ENCODE data around the gene BMPR1A. TPM values are rescaled to one million over a fixed set of nuclear protein-coding genes. Genes with fewer than 3 reads are reported as not detected.
A peak's percentile ranks its signal among the peaks of the same experiment; 100 is the strongest.

The BMPR1A gene
- polyA plus RNA-seq, 3 donors, result 0.25 to 0.67 (median 0.61) TPM

GRCh38 chr10:86944471-86944870 lies 188.1 kb downstream of the BMPR1A start:
- Mint-ChIP-seq H3K27ac (no peak overlapping the region), H3K27me3 (ENCODE audit: low read depth in 3 of 3) (peaks cover 3 to 12% (median 4%) of the 10 kb centered on the region in 3 donors), H3K36me3 (no peaks in the 10 kb centered on the region), H3K4me3 (no peak overlapping the region), H3K4me1 (no peaks in the 10 kb centered on the region), H3K9me3 (peaks cover 0 to 4% (median 2%) of the 10 kb centered on the region in 7 donors)
- H3K4me2 ChIP-seq (replicated peaks; ENCODE audit: extremely low read depth, low read length, poor library complexity, severe bottlenecking), result no peak overlapping the region
- no peak overlapping the region for H3K4me3 ChIP-seq (replicated peaks in 1 of 3; ENCODE audit: low read depth in 2 of 3, low read length in 3 of 3)
- no peaks in the 10 kb centered on the region for H3K27me3 ChIP-seq (ENCODE audit: control insufficient read depth in 2 of 2, insufficient read depth in 2 of 2, low read length in 2 of 2)
- intact Hi-C loops (cut with micrococcal nuclease), result no loop called here
- H3K9me3 ChIP-seq (replicated peaks in 1 of 2; ENCODE audit: control insufficient read depth in 1 of 2, insufficient read depth in 1 of 2, low read length in 2 of 2), result no peaks in the 10 kb centered on the region
- H3K9ac ChIP-seq (ENCODE audit: insufficient read depth, low read length, poor library complexity, severe bottlenecking), result no peak overlapping the region
- TF ChIP-seq, protein P1, sequence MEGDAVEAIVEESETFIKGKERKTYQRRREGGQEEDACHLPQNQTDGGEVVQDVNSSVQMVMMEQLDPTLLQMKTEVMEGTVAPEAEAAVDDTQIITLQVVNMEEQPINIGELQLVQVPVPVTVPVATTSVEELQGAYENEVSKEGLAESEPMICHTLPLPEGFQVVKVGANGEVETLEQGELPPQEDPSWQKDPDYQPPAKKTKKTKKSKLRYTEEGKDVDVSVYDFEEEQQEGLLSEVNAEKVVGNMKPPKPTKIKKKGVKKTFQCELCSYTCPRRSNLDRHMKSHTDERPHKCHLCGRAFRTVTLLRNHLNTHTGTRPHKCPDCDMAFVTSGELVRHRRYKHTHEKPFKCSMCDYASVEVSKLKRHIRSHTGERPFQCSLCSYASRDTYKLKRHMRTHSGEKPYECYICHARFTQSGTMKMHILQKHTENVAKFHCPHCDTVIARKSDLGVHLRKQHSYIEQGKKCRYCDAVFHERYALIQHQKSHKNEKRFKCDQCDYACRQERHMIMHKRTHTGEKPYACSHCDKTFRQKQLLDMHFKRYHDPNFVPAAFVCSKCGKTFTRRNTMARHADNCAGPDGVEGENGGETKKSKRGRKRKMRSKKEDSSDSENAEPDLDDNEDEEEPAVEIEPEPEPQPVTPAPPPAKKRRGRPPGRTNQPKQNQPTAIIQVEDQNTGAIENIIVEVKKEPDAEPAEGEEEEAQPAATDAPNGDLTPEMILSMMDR (IDR thresholded peaks at IDR 0.05), result no peak
- H3K27ac ChIP-seq (ENCODE audit: low read depth in 1 of 2, low read length in 2 of 2), result no peak overlapping the region
- H3K4me1 ChIP-seq (ENCODE audit: control insufficient read depth in 1 of 2, insufficient read depth in 2 of 2, low read length in 2 of 2), result peaks cover 3 to 5% of the 10 kb centered on the region in 2 donors
- H3K79me2 ChIP-seq (ENCODE audit: insufficient read depth, low read length), result no peaks in the 10 kb centered on the region
- no peaks in the 10 kb centered on the region for H4K20me1 ChIP-seq (ENCODE audit: insufficient read depth, low read length)
- DNase-seq, result no peak
- no peaks in the 10 kb centered on the region for H3K36me3 ChIP-seq (replicated peaks in 1 of 2; ENCODE audit: control insufficient read depth in 1 of 2, insufficient read depth in 2 of 2, low read length in 2 of 2)
- H2AFZ ChIP-seq (ENCODE audit: insufficient read depth, low read depth, low read length, poor library complexity, severe bottlenecking), result no peak overlapping the region

DNA sequence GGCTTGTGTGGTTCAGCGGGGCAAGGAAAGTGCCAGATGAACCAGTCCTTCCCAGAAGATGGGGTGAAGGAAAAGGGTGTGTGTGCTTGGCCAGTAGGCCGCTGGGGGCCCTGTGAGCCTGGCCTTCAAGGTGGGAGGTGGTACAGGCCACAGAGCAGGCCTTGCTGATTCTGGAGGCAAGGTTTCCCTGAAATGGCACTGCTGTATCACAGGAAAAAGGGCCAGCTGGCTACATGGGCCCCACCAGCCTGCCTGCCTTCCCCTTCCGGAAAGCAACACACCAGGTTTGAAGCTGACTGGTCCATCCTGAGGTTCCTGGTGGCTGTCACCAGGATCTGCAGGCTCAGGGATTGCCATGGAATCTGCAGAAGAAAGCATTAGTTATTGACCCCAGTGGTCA lies 188.5 kb downstream of the BMPR1A start:
- H3K4me3 ChIP-seq (replicated peaks in 1 of 3; ENCODE audit: low read depth in 2 of 3, low read length in 3 of 3), result no peak overlapping the region
- Mint-ChIP-seq H3K27me3 (ENCODE audit: low read depth in 3 of 3) (peaks cover 3 to 12% (median 4%) of the 10 kb centered on the region in 3 donors), H3K4me3 (no peak overlapping the region), H3K4me1 (no peaks in the 10 kb centered on the region), H3K36me3 (no peaks in the 10 kb centered on the region), H3K9me3 (peaks cover 0 to 4% (median 2%) of the 10 kb centered on the region in 7 donors), H3K27ac (peak overlapping the region in 2 of 7 donors; percentile 23 to 62)
- no peaks in the 10 kb centered on the region for H4K20me1 ChIP-seq (ENCODE audit: insufficient read depth, low read length)
- 100% methylated on average over 3 of the region's 3 CpGs for WGBS (ENCODE audit: insufficient coverage)
- no peak overlapping the region for H3K27ac ChIP-seq (ENCODE audit: low read depth in 1 of 2, low read length in 2 of 2)
- no peak for DNase-seq
- no peak overlapping the region for H2AFZ ChIP-seq (ENCODE audit: insufficient read depth, low read depth, low read length, poor library complexity, severe bottlenecking)
- no peak overlapping the region for H3K4me2 ChIP-seq (replicated peaks; ENCODE audit: extremely low read depth, low read length, poor library complexity, severe bottlenecking)
- TF ChIP-seq, protein P1 (IDR thresholded peaks at IDR 0.05), result no peak
- no peaks in the 10 kb centered on the region for H3K36me3 ChIP-seq (replicated peaks in 1 of 2; ENCODE audit: control insufficient read depth in 1 of 2, insufficient read depth in 2 of 2, low read length in 2 of 2)
- H3K4me1 ChIP-seq (ENCODE audit: control insufficient read depth in 1 of 2, insufficient read depth in 2 of 2, low read length in 2 of 2), result peaks cover 0 to under 1% of the 10 kb centered on the region in 2 donors
- no peaks in the 10 kb centered on the region for H3K9me3 ChIP-seq (replicated peaks in 1 of 2; ENCODE audit: control insufficient read depth in 1 of 2, insufficient read depth in 1 of 2, low read length in 2 of 2)
- intact Hi-C loops (cut with micrococcal nuclease), result no loop called here
- H3K27me3 ChIP-seq (ENCODE audit: control insufficient read depth in 2 of 2, insufficient read depth in 2 of 2, low read length in 2 of 2), result no peaks in the 10 kb centered on the region
- H3K9ac ChIP-seq (ENCODE audit: insufficient read depth, low read length, poor library complexity, severe bottlenecking), result no peak overlapping the region
- no peaks in the 10 kb centered on the region for H3K79me2 ChIP-seq (ENCODE audit: insufficient read depth, low read length)

Data from CD14-positive monocyte (primary cell).